H1 (cell line): Measurements from ENCODE around the gene RASAL2. TPM values are rescaled to one million over a fixed set of nuclear protein-coding genes. Genes with fewer than 3 reads are reported as not detected.

Experiments used
- CHD7 ChIP-seq: fragments of 300-600 bp; sonication (generic); IDR thresholded peaks from 2 replicates; pipeline ENCODE4 v1.7.1; 2012; ENCODE audit warnings: low read length, moderate library complexity, mild to moderate bottlenecking, inconsistent platforms; ENCODE audit not compliant: insufficient replicate concordance
- EP300 ChIP-seq, 2 experiments: IDR thresholded peaks; 1 replicate in 1 of 2; 2 replicates in 1 of 2; pipeline ENCODE4 v1.6.1; 2011 to 2012; ENCODE audit warnings: low read depth in 2 of 2, low read length in 2 of 2, mild to moderate bottlenecking in 2 of 2, borderline replicate concordance in 1 of 2, inconsistent platforms in 1 of 2, moderate library complexity in 1 of 2
- HDAC6 ChIP-seq: IDR thresholded peaks from one replicate; pipeline ENCODE4 v1.7.1; 2012; ENCODE audit warnings: low read depth, mild to moderate bottlenecking, inconsistent platforms, low read length, moderate library complexity
- MAX ChIP-seq: IDR thresholded peaks from 2 replicates; pipeline ENCODE4 v1.6.1; 2012; ENCODE audit warnings: inconsistent platforms
- polyA plus RNA-seq, 7 experiments: library from polyadenylated mRNA; depleted of rRNA in 3 of 7; stranded (reverse) in 5 of 7; unstranded in 2 of 7; fragments of >200 nt in 5 of 7; fragments of 200-250 nt in 2 of 7; gene quantifications; 1 replicate in 5 of 7; 2 replicates in 1 of 7; 4 replicates in 1 of 7; pipeline versions ENCODE4 v1.2.1 to v1.2.3, GENCODE V29; 2011 to 2013; ENCODE audit warnings: missing spikeins in 2 of 7, mixed read lengths in 2 of 7
- total RNA-seq: library from RNA; stranded (reverse); fragmentation: NEBNext Ultra II Directional; extraction: Animal tissue kit (Norgen Biotek cat#: 25700); gene quantifications from 2 replicates; pipeline ENCODE4 v1.2.1, GENCODE V29; 2021

The RASAL2 gene
- total and polyA plus RNA-seq, 2 of the 8 experiments (the other 6 are each of a cell fraction or from before 2014, with no cell fraction given), result 15.9 to 32.5 TPM

- no peak for TF ChIP-seq CHD7
- TF ChIP-seq EP300 (IDR thresholded peaks at IDR 0.05; ENCODE audit: borderline replicate concordance in 1 of 2, low read depth in 2 of 2, low read length in 2 of 2), result no peak
- TF ChIP-seq MAX, result no peak
- no peak for TF ChIP-seq HDAC6
Measured at GRCh38 chr1:178492341-178492740, 398.4 kb downstream of the RASAL2 start (continued).
